Measurements from ENCODE around the gene C11orf97.
"Not testable (repeated sequence)": the region's sequence is repeated elsewhere in the genome, so short reads cannot be mapped to it uniquely, and the experiment has no call there.

Gene C11orf97

DNA sequence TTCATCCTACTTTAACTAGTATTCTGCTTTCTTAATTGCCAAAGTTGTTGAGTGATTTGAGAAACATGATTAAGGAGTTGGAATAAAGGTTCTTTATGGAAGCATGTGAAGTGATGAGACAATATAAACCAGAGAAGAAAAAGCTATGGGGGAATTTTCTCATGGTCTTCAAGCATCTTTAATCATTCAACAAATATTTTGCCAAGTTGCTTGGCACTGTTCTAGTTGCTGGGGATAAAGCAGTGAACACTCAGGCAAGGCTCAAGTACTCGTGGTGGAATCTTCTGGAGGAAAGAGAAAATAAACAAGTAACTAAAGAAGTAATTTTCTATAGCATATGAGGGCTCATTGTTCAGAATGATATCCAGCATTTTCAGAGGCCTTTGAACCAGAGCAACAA lies 45.7 kb downstream of the C11orf97 start:
- DNase-seq (ENCODE audit: low spot score): no peak

DNA sequence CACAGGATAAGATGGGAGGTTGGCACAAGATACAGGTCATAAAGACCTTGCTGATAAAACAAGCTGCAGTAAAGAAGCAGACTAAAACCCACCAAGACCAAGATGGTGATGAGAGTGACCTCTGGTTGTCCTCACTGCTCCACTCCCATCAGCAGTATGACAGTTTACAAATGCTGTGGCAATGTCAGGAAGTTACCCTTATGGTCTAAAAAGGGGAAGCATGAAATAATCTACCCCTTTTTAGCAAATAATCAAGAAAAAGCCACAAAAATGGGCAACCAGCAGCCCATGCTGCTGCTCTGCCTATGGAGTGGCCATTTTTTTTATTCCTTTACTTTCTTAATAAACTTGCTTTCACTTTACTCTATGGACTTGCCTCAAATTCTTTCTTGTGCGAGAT lies 46.2 kb downstream of the C11orf97 start:
- no peak for DNase-seq (ENCODE audit: low spot score)

DNA sequence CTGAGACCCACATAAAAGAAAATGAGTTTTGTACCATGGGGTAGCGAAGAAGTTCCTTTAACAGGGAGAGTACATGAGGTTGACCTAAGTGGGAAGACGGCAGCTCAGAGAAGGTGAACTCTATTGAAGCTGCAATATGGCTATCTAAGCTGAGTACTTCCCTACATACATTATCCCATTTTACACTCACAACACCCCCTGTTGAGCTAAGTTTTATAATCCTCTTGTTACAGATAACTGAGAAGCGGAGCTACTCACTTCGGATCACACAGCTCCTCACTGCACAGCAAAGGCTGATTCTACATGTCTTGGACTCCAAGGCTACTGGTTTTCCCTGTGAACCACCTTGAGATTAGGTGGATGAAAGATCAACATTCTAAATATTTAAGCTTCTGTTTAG lies 46.7 kb downstream of the C11orf97 start:
- DNase-seq (ENCODE audit: low spot score): no peak

DNA sequence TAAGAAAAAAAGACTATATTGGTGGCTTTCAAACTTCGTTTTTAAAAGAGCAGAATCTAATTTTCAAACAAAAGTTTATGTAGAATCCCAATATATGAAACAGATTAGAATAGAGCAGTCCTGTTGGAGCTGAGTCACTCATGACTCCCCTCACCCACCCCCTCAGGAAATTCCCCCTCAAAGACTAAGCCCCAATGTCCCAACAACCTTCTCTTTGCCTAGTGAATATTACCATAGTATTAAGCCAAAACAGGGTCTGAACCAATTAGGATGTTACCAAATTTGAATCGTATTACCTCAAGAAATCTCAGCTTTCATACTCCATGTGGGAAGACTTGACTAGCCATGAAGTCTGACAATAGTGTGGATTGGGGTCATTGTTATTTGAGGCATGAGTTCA lies 47.1 kb downstream of the C11orf97 start:
- DNase-seq (ENCODE audit: low spot score): no peak

DNA sequence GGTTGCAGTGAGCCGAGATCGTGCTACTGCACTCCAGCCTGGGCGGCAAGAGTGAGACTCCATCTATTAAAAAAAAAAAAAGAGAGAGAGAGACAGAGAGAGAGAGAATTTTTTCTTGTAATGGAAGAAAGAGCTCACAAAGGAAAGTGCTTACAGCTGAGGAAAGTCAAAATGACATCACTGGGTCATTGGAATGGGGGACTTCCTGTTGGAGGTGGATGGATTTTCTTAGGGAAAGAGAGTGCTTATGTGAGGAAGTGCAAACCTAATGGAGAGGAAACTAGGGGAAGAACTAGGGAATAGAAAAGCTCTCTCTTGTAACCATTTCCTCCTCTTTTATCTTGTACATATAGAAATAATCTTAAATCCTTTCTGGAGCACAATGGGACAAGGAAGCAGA lies 48.6 kb downstream of the C11orf97 start:
- DNase-seq (ENCODE audit: low spot score): no peak

DNA sequence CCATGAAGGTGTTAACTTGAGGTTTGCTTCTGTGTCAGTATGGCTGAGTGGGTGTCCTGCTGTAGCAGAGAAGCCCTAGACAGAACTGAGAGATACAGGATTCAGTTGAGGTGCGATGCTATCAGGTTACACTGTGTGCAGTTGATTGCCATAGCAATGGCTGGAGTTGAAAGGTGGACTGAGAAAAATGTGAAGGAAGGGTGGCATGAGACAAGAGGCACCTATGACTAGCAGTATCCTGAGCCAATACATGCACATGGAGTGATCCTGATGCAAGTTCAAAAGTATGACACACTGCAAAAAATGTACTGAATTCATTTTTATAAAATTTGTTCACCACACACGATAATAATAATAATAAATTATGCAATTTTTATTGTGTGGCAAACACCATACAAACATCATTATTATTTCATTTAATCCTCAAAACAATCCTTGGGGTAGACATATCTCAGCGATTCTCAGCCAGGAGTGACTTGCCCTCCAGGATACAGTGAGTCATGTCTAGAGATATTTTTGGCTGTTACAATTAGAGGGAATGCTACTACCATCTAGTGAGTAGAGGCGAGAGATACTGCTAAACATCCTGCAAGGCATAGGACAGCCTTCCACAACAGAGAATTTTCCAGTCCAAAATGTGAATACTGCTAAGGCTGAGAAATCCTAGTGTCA lies 51.1 kb downstream of the C11orf97 start:
- no peak for DNase-seq (ENCODE audit: low spot score)

DNA sequence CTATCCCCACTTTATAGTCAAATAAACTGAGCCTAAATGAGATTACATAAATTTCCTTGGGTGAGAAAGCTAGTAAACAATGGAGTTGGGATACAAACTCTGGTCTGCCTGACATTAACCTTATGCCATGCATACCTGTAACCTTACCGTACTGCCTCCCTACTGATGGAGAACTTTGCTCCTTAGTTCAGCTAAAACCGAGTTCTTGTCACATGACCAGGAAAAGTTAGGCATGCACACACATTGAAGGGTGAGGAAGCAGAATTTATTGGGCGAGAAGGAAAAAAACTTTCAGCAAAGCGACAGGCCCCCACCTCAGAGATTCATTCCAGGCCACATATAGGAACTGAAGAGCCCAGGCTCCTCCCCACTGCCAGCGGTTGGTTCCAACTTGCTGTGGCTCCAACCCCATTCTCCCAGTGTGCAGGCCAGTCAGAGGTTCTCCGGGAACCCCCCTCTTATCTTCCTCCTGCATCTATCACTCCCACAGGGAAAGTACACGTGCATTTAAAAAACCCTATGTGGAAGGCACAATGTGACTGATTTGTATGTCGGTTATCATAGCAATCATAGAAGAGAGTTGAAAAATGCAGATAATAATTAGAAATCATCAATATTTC lies 51.7 kb downstream of the C11orf97 start:
- no peak for DNase-seq (ENCODE audit: low spot score)

DNA sequence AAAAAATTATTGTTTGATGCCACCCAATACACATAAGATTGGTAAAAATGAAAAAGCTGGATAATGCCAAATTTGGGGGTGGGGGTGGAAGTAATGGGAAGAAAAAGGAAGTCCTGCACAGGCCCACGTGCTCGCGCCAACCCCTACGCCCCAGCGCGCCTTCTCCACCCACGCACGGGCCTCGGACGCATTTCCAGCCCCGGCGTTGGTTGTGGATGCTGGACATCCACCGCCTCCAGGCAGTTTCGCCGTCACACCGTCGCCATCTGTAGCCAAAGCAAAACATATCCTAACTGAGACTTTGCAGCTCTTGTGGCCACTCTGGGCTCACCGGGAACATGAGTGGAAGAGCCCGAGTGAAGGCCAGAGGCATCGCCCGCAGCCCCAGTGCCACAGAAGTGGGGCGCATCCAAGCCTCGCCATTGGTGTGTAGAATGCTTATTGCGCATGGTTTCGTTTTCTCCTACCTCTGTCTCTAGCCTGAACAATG lies 55.0 kb downstream of the C11orf97 start, which contains the start of gene PIWIL4:
Gene PIWIL4 (plus strand): TSS at position 188 of the 490 bp plus-strand sequence. CDS start 151 bp downstream, at position 339.
- DNase-seq (ENCODE audit: low spot score): no peak

DNA sequence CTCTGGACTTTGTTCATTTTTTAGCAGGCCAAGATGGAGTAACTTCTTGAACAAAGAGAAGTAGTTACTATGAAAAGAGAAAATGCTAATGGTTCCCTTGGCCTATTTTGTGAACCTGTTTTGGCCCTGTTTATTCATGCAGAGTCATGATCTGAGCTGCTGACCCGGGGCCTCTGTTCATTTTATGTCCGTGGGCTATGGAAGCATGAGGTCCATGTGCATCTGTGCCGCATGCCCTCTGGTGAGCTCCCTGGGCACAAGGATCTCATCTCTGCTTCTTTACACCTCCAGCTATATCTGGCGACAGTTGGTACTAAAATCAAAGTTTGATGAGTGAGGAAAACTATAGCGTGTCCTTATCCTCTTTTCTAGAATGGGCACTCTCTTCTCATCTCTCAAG lies 55.9 kb downstream of the C11orf97 start:
- no peak for DNase-seq (ENCODE audit: low spot score)

DNA sequence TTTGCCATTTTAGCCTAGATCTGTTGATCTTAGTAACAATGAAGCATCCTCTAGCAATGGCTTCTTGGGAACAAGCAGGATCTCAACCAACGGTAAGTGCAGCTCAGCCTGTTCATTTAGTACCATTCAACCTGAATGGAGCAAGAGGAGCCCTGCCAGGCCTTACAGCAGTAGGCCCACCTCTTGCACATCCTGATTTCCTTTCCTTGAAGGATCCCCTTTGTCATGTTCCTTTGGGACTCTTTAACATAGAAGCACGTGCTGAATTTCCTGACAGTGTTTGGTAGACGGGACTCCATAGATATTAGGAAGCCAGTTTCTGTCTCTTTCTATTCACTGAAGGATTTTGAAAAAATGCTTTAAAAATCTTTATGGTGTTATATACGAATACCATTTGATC lies 56.5 kb downstream of the C11orf97 start:
- DNase-seq (ENCODE audit: low spot score): no peak

DNA sequence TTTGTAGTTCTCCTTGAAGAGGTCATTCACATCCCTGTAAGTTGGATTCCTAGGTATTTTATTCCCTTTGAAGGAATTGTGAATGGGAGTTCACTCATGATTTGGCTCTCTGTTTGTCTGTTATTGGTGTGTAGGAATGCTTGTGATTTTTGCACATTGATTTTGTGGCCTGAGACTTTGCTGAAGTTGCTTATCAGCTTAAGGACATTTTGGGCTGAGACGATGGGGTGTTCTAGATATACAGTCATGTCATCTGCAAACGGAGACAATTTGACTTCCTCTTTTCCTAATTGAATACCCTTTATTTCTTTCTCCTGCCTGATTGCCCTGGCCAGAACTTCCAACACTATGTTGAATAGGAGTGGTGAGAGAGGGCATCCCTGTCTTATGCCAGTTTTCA lies 60.7 kb downstream of the C11orf97 start:
- not testable (repeated sequence) for DNase-seq (ENCODE audit: low spot score)

DNA sequence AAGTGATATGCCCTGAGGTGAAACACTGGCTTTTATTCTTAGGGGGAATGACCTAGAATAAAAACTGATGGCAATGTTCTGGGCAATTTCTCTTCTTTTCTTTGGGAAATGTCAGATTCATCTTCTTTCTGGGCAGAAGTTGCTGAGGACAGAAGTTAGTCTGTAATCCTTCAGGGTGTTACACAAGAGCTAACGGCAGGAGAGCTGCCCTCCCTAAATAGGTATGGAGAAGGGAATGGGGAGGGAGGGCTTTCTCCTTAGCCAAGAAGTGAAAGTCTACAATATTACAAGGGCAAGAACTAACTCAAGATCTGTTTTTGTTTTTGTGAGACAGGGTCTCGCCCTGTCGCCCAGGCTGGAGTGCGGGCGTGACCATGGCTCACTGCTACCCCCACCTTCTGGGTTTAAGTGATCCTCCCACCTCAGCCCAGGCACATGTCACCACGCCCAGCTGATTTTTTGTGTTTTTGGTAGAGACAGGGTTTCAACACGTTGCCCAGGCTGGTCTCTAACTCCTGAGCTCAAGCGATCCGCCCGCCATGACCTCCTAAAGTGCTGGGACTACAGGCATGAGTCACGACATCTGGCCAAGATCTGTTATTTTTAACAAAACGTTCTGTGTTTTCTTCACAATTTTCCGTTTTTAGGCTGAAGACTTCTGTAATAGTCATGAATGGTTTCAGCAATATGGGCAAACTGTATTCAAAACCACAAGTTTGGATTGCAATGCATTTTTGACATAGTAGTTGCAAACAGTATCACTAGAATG lies 62.1 kb downstream of the C11orf97 start:
- no peak for DNase-seq (ENCODE audit: low spot score)

DNA sequence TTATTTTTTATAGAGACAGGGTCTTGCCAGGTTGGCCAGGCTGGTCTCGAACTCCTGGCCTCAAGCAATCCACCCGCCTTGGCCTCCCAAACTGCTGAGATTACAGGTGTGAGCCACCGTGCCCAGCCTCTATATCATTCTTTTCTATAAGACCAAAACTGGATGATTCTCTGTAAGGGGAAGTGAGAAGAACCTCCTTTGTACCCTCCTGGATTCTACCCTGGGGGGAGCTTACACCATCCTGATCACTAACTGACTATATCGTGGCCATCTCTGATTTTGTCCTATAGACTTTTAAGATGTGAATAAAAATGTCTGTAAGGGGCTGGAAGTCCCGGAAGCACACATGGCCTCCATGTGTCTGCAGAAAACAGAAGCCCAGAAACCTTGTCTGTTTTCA lies 64.0 kb downstream of the C11orf97 start:
- no peak for DNase-seq (ENCODE audit: low spot score)

DNA sequence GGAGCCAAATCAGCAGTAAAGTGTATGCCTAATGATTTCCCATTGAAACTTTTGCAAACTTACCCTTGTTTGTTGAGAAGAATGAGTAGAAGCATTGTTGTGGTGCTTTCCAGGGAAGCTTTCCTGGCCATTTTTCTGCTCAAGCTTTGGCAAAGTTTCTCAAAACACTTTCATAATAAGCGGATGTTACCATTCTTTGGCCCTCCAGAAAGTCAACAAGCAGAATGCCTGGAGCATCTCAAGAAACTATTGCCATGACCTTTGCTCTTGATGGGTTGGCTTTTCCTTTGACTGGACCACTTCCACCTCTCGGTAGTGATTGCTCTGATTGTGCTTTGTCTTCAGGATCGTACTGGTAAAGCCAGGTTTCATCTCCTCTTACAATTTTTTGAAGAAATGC lies 65.6 kb downstream of the C11orf97 start:
- DNase-seq (ENCODE audit: low spot score): no peak

All from D341Med (cell line).